Fibroblast of villous mesenchyme (primary cell): Measurements from ENCODE around the gene PDK2. TPM values are rescaled to one million over a fixed set of nuclear protein-coding genes. Genes with fewer than 3 reads are reported as not detected.

ENCODE experiments used
- DNase-seq: peaks from one replicate; pipeline ENCODE4 v3.0.0-alpha.2; 2010; ENCODE audit warnings: low read depth
- H3K4me3 ChIP-seq: 2 replicates; pipeline ENCODE4 v1.5.1; 2011; ENCODE audit warnings: low read depth, mild to moderate bottlenecking, low read length
- CTCF ChIP-seq: IDR thresholded peaks from 2 replicates; pipeline ENCODE4 v1.5.1; 2012; ENCODE audit warnings: low read depth, mild to moderate bottlenecking, low read length; ENCODE audit not compliant: insufficient read depth
- total RNA-seq: library from RNA; depleted of rRNA; stranded (reverse); fragments of >200 nt; gene quantifications from 2 replicates; pipeline ENCODE4 v1.2.3, GENCODE V29; 2012

PDK2 gene
- total RNA-seq, 1 donor, result 20.3 TPM

GRCh38 chr17:50048988-50049387 is 46.2 kb upstream of the PDK2 start:
- no peak overlapping the region for H3K4me3 ChIP-seq
- no peak for TF ChIP-seq CTCF
- no peak for DNase-seq

GRCh38 chr17:50049636-50050035 is 45.5 kb upstream of the PDK2 start:
- H3K4me3 ChIP-seq, result no peak overlapping the region
- DNase-seq, result no peak
- TF ChIP-seq CTCF, result no peak

DNA sequence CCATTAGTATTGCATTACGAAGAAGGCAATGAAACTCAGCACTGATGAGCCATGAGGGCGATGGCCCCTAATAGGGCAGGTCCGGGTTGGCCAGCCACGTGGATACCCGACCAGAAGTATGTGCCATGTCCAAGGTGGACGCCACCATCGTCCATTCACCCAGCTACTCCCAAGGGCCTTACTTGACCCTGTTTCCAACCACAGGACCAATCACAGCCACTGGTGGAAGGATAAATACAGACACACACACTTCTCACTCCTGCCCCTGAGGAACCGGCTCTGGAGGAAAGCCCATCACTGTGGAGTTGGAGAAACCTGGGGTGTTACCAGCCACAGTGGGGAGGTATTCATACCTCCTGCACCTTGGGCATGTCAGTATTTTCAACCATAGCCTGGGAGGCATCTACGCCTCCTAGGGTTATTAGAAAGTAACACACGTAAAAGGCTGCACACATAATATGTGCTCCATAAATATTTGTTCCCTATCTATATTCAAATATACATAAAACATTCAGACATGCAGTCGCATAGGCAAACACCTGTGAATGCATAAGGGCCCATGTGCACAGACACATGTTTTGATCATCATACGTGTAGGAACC is 44.6 kb upstream of the PDK2 start:
- DNase-seq, result no peak
- no peak for TF ChIP-seq CTCF
- H3K4me3 ChIP-seq, result no peak overlapping the region

- no peak for TF ChIP-seq CTCF
- DNase-seq, result peak; percentile 71
- no peak overlapping the region for H3K4me3 ChIP-seq
Measured at GRCh38 chr17:50051082-50051576, 44.0 kb upstream of the PDK2 start.

- TF ChIP-seq CTCF, result no peak
- no peak for DNase-seq
- H3K4me3 ChIP-seq, result no peak overlapping the region
Measured at GRCh38 chr17:50051606-50052005, 43.5 kb upstream of the PDK2 start.

DNA sequence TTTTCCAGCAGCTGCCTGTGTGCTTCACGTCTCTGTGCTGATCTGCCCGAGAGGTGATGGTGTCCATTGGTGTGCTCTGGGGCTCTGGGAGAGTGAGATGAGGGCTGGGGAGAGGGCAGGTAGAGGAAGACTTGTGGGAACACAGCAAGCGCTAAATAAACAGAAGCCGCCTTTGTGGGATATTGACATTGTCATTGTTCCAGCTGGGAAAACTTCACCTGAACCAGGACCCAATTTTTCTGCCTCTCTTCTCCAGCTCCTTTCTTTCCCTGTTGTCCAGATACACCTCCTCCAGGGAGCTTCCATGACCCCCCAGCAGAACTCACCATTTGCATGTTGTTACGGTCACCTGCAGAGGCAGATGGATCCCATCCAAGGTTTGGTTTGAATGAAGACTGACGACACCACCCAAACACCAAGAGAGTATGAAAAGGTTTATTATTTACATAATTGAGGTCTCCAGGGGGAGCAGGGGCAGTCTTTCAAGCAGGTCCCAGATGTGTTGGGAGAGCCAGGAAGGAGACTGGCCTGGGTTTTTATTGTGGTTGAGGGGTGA is 42.8 kb upstream of the PDK2 start:
- TF ChIP-seq CTCF, result no peak
- DNase-seq, result no peak
- H3K4me3 ChIP-seq, result no peak overlapping the region
